ENCODE data around the gene GALNT17.

Gene GALNT17
- 0 to 2.8 (median 0) reads per million in 17 experiments for total RNA-seq

GRCh38 chr7:71132127-71132376 lies at the start of gene GALNT17:
GALNT17 (plus strand) TSS chr7:71132144.
- DNase-seq: no peak

- DNase-seq: no peak
These were observed 36.6 kb upstream of the GALNT17 start for GRCh38 chr7:71095266-71095860.

GRCh38 chr7:71096351-71096750 lies 35.6 kb upstream of the GALNT17 start:
- no peak for DNase-seq

DNA sequence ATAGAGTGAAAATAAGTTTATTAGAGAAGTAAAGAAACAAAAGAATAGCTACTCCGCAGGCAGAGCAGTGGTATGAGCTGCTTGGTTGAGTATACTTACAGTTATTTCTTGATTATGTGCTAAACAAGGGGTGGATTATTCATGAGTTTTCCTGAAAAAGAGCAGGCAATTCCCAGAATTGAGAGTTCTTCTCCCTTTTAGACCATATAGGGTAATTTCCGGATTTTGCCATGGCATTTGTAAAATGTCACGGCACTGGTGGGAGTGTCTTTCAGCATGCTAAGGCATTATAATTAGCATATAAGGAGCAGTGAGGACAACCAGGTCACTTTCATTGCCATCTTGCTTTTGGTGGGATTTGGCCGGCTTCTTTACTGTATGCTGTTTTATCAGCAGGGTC lies 25.7 kb upstream of the GALNT17 start:
- DNase-seq: no peak

DNA sequence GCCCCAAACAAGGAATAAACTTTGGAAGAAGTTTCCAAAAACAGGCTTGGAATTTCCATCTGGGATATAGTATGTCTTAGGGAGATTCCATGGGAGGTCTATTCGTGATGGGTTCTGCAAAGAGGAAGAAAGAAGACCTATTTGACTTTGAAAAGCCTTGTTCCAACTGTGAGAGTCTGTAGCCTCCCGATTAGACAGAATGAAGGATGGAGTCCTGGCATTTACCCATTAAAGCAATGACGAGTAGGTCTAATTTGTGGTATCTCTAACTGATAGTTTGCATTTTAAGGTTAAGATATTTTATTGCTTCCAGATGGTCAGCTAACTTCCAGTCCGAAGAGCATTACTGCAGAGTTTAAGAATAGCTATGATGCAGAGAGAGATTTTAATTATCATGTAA lies 19.5 kb upstream of the GALNT17 start:
- DNase-seq: no peak

DNA sequence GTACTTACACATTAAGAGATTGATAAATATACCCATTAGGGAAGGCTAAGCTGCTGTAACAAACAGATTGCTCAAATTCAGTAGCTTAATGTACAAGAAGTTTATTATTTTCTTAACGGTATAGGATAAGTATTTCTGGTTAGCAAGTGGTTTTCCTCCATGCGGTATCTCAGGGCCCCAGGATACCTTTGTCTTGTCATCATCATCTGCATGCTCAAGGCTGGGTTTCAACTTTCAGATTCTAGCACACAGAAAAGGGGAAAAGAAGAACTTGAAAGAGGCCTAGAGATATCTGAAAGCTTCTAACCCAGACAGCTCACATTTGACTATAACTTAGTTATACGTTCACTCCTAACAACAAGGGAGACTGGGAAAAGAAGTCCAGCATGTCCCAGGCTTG lies 11.8 kb upstream of the GALNT17 start:
- no peak for DNase-seq

DNA sequence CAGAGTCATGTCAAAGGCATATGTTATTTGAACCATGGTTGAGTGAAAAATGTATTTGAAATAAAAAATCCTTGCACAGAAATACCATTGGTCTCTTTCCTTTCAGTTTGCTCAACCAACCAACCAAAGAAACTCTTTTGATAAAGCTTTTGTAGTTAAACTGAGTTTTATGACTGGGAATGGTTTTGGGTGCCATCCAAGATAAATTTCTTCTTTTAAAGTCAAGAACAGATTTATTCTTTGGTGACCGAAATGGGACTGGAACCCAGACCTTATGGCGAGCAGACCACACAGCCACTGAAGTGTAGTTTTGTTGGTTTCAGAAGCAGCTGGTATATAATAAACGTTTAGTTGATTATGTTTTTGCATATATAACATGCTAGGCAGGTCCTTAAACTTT lies 2.8 kb upstream of the GALNT17 start:
- DNase-seq: no peak

- no peak for DNase-seq
These were observed 1.8 kb upstream of the GALNT17 start for GRCh38 chr7:71130031-71130679.

GRCh38 chr7:71131256-71132126 lies 453 bp upstream of the GALNT17 start:
- no peak for DNase-seq

DNA sequence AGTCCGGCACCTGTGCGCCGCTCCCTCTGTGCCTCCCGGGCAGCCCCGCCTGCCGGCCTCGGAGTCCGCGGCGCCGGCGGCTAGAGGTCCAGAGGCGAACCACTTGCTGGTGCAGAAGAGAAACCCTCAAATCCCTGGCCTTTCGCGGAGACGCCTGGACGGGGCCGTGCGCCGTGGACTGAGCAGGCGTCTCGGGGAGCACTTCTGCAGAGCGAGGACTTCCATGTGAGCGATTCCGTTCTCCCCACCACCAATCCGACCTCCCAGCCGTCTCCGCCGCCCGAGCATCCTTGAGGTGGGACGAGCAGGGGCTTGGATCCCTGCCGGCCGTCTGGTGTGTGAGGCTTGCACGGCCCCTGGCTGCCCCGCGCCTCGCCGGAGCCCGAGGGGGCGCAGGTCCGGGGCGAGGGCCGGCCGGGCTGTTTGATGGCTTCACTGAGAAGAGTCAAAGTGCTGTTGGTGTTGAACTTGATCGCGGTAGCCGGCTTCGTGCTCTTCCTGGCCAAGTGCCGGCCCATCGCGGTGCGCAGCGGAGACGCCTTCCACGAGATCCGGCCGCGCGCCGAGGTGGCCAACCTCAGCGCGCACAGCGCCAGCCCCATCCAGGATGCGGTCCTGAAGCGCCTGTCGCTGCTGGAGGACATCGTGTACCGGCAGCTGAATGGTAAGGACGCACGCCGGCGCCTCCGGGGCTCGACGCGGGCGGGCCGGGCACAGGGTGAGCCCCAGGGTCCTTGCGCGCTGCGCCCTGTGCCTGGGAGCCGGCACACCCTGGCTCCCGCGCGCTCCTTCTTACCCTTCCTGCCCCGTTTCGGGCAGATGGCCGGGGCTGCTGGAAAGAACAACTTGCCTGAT lies 660 bp downstream of the GALNT17 start:
- no peak for DNase-seq

- DNase-seq: no peak
These were observed 1.3 kb downstream of the GALNT17 start for GRCh38 chr7:71133232-71133622.

DNA sequence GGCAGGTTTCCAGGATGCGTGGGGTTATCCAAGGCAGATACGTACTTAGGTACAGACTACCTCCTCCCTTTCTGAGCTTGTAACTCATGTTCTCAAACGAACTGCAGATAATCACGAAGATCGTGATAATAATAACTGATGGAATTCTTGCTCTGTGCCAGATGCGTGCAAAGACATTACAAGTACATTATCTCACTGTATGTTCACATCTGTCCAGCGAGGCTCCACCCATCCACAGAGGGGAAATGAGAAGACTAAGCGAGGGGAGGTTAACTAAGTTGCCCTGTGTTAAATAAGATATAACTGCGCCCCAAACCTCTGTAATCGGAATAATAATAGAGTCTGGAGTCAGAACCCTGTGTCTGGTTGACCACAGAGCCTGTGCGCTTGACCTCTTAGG lies 1.9 kb downstream of the GALNT17 start:
- DNase-seq: no peak

DNA sequence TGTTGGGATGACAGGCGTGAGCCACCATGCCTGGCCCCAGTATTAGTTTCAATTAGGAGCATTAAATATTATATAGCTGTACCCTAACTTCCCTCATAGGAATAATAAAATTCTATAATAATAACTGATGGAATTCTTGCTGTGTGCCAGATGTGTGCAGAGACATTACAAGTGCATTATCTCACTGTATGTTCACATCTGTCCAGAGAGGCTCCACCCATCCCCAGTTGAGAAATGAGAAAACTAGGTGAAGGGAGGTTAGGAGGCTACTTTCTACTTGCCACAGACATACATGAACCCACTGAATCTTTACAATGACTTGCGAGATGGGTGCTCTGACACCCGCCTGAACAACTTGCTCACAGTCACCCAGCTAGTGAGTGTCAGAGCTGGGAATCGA lies 3.2 kb downstream of the GALNT17 start:
- no peak for DNase-seq

- DNase-seq: no peak
These were observed 3.7 kb downstream of the GALNT17 start for GRCh38 chr7:71135663-71136062.

DNA sequence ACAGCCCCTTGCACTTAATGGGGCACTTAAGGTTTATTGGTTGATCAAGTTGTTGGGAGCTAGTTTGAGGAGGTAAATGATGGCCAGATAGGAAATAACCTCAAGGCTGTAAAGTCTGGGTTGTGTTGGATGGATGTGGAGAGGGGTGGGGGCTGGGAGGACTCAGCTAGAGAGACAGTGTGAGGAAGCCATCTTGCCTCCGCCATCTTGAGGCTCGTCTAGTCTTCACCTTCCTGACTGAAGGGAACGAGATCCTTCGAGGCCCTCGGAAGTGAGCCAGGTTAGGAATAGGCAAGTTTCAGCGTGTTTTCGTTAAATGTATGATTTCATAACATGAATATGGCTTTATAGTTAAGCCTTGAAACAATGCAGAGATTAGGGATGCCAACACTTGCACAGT lies 5.5 kb downstream of the GALNT17 start:
- DNase-seq: no peak

GRCh38 chr7:71140264-71140663 lies 8.3 kb downstream of the GALNT17 start:
- DNase-seq: no peak

DNA sequence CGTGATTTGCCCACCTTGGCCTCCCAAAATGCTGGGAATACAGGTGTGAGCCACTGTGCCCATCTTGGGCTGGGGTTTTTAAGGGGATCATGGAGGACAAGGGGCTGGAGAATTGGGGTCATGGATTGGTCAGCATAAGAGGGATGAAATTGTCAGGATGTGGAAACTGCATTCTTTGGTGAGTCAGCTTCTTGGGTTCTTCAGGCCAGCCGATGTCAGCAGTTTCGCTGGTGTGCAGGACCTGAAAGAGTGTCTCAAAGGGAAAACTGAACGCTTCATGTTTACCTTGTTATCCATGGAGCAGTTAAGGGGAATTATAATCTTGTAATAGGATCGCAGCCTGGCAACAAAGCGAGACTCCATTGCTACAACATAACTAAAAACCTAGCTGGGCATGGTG lies 13.0 kb downstream of the GALNT17 start:
- DNase-seq: no peak

DNA sequence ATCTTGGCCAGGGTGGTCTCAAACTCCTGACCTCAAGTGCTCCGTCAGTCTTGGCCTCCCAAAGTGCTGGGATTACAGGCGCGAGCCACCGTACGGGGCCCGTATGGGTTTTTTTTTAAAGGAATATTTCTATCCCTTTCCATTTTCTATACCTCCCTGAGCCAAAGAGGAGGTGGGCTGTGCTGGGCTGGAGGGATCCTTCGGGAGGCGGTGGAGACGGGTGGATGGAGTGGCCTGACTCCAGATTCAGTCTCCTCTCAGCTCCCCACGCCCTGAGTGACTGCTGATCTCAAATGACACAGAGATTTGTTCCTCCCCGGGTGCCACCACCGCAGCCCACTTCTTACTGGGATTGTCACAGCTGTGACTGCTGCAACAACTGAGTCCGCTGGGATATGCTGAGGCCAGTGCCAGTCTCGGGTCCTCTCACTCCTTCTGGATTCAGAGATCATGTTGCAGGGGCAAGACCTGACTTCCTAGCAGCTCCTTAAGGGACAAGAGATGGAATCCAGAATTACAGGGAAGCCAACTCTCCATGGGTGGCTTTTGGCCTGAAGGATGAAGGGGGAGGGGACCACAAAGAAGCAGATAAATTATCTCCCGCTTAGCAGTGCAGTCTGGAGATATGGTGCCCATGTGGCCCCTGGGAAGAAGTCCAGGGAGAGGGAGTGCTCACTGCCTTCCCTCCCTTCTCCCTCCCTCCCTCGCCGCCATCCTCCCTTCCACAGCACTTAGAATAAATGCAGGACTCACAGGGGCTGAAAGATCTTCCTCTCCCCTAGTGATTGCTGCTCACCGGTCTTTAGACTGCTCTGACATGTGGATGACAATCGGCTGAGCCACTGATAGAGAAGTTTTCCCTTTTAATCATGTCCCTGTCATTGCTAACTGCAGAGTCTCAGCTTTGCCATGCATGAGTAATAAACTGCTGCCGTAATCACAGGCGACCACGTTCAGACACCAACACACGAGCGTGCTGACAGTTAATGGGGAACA lies 14.3 kb downstream of the GALNT17 start:
- no peak for DNase-seq

DNA sequence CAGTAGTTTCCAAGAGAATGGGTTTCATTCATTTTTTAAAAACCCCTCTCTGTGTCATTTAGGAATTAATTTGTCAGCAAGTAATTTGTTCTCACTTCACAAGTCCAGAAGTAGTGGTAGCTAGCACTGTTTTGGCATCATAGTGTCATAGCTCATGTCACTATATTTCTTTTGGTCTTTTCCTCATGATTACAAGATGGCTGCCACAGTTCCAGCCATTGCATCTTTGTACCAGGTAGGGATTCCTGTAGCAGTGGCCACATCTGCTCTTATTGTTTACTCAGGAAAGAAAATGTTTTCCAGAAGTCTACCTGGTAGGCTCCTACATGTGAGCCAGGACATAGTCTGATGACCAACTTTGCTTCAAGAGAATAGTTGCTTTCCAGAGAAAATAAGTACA lies 16.2 kb downstream of the GALNT17 start:
- DNase-seq: no peak

GRCh38 chr7:71155236-71155635 lies 23.3 kb downstream of the GALNT17 start:
- DNase-seq: no peak

- DNase-seq: no peak
These were observed 25.8 kb downstream of the GALNT17 start for GRCh38 chr7:71157757-71158156.

GRCh38 chr7:71165708-71166107 lies 33.8 kb downstream of the GALNT17 start:
- DNase-seq: no peak

Measured in suppressor macrophage (primary cell).